NCI-H1105 (cell line): ENCODE measurements around the gene NCKAP5.
"Not testable (repeated sequence)": the region's sequence is repeated elsewhere in the genome, so short reads cannot be mapped to it uniquely, and the experiment has no call there.

Source experiments
- DNase-seq: peaks from one replicate; lab custom pipeline; 2025; lab: John Stamatoyannopoulos, UW

The NCKAP5 gene

GRCh38 chr2:133497270-133497893 lies 70.9 kb downstream of the NCKAP5 start:
- no peak for DNase-seq

GRCh38 chr2:133496501-133497269 lies 71.6 kb downstream of the NCKAP5 start:
- DNase-seq = no peak

- DNase-seq = no peak
Observed at GRCh38 chr2:133495226-133495625, 73.0 kb downstream of the NCKAP5 start.

- no peak for DNase-seq
Observed at GRCh38 chr2:133492719-133493380, 75.4 kb downstream of the NCKAP5 start.

- no peak for DNase-seq
Observed at GRCh38 chr2:133490411-133490980, 77.8 kb downstream of the NCKAP5 start.

- no peak for DNase-seq
Observed at GRCh38 chr2:133489641-133490410, 78.4 kb downstream of the NCKAP5 start.

GRCh38 chr2:133489146-133489545 lies 79.1 kb downstream of the NCKAP5 start:
- DNase-seq = no peak

- no peak for DNase-seq
Observed at GRCh38 chr2:133486771-133487191, 81.5 kb downstream of the NCKAP5 start.

- DNase-seq = no peak
Observed at GRCh38 chr2:133485868-133486267, 82.4 kb downstream of the NCKAP5 start.

GRCh38 chr2:133484784-133485183 lies 83.5 kb downstream of the NCKAP5 start:
- no peak for DNase-seq

GRCh38 chr2:133484106-133484505 lies 84.2 kb downstream of the NCKAP5 start:
- DNase-seq = no peak

- no peak for DNase-seq
Observed at GRCh38 chr2:133483181-133483580, 85.1 kb downstream of the NCKAP5 start.

GRCh38 chr2:133480707-133481429 lies 87.4 kb downstream of the NCKAP5 start:
- DNase-seq = no peak

GRCh38 chr2:133477616-133477990 lies 90.7 kb downstream of the NCKAP5 start:
- DNase-seq = no peak

GRCh38 chr2:133476931-133477615 lies 91.2 kb downstream of the NCKAP5 start:
- no peak for DNase-seq

GRCh38 chr2:133476286-133476685 lies 92.0 kb downstream of the NCKAP5 start:
- DNase-seq = no peak

- DNase-seq = no peak
Observed at GRCh38 chr2:133475610-133476009, 92.7 kb downstream of the NCKAP5 start.

- DNase-seq = not testable (repeated sequence)
Observed at GRCh38 chr2:133470446-133470845, 97.8 kb downstream of the NCKAP5 start.

- no peak for DNase-seq
Observed at GRCh38 chr2:133462811-133463210, 105.5 kb downstream of the NCKAP5 start.

- no peak for DNase-seq
Observed at GRCh38 chr2:133461484-133461883, 106.8 kb downstream of the NCKAP5 start.

GRCh38 chr2:133459590-133459989 lies 108.7 kb downstream of the NCKAP5 start:
- DNase-seq = no peak
